Urothelium cell line (cell line): ENCODE data around the gene NTMT1.
"Not testable (repeated sequence)": the region's sequence is repeated elsewhere in the genome, so short reads cannot be mapped to it uniquely, and the experiment has no call there.

ENCODE experiments used
- DNase-seq: peaks from one replicate; pipeline ENCODE4 v3.0.0; 2011; ENCODE audit warnings: low spot score, mixed read lengths
- FAIRE-seq: peaks from 2 replicates; lab custom pipeline; 2011; peaks lifted over from hg19 to GRCh38; lab: Jason Lieb, UNC

Gene NTMT1

DNA sequence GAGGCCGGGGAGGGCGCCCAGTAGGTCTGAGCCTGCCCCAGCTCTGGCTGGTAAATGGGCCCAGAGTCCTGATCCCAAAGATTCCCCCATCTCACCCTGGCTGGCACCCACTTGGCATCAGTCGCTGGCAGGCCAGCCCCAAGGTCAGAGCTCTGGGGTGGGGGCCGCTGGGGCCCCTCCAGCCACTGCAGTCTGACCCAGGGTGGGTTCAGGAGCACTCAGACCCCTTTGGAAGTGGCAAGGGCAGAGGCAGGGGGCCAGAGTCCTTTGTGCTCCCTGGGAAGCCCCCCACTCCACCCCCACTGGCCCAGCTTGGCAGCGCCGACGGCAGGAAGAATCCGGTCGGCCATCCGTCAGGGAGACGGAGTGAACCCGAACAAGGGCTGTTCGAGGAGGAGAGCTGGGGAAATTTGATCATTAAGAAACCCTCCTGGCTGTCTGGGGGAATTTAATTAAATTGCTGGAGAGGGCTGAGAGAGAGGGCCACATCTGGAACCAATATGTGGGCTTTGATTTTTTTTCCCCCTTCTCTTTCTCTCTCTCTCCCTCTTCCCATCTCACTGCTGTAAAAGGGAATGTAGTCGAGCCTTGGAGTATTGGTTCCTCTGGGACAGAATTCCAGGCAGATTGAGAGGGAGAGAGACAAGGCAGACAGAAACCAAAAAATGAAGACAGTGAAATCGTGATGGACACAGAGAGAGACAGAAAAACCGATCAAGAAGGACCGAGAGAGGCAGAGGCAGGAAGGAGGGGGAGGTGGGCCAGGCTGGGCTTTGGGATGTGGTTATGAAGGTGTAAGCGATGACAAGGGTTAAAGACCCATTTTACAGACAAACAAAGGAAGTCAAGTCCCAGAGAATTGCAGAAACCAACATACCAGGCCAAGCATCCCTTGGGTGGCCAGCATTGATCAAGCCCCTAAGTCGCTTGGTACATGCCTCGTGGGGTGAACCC lies 24.0 kb downstream of the NTMT1 start:
- no peak for DNase-seq
- FAIRE-seq, result no peak

GRCh38 chr9:129650680-129651235 lies 24.8 kb downstream of the NTMT1 start:
- FAIRE-seq, result no peak
- no peak for DNase-seq

DNA sequence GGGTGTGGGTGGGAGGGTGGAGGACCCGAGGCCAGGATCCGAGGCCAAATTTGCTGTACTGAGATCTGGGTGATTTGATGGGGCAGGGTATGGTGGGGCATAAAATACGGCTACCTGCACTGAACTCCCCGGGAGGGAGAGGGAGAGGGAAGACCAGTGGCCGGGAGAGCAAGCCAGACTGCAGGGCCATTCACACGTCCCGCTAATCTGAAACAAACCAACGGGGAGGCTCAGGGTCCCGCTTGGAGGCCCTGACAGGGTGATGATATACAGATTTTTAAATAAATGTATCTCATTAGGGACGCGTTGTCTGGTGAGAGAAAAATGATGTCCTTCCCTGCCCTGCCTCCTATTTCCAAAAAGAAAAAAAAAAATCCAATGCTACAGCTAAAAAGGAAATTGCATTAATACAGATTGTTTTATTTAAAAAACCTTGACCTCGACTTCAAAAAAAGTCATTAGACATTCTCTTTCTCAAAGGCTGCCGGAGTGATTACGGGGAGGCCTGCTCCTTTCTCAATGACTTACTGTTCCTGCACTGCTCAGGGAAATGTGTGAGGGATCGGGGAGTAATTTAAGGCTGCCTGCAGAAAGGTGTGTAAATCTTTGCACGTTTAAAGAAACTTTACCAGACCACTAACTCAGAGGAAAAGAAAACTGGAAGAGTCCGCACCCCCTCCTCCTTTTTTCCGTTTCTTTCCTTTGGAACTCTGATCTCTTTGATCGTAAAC lies 28.0 kb downstream of the NTMT1 start:
- FAIRE-seq, result no peak

DNA sequence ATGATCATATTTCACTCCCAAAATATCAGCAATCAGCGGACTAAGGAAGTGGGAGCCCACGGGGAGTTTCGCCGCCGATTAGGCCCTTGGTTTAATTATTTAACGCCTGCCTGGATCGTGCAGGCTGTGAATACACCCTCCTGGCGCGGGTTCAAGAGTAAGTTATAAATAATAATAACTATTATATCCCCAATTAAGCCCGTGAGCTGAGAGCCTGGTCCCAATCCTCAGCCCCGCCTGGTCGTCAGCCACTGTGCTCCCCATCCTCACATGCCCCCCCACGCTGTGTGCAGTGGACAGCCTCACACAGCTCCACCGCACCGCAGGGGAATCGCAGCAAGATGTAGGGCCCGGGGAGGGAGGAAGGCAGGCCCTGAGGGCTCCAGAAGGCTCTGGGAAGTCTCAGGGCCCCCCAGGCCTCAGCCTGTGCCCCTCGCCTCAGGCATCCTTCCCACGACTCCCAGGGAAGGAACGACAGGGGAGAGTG lies 28.6 kb downstream of the NTMT1 start:
- FAIRE-seq, result no peak

More for the DNA sequence above, 28.0 kb downstream of the NTMT1 start:
- DNase-seq, result no peak

DNA sequence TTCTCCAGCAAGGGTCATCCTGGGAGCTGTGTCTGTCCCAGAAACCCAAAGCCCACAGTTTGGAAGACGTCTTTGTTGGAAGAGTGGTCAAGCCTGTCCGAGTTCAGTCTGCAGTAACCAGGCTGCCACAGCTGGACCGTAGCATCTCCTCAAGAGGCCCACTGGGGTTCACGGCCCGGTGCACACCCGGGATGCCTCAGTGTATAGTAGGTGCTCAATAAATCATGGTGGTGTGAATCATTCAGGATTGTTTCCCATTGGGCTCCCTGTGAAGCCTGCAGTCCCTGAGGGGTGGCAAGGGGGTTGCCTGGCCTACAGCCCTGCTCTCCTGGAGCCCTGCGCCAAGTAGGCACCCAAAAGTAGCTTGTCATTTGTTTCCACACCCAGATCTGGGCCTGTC lies 29.2 kb downstream of the NTMT1 start:
- FAIRE-seq, result no peak

More for the DNA sequence above, 28.6 kb downstream of the NTMT1 start:
- DNase-seq, result no peak

DNA sequence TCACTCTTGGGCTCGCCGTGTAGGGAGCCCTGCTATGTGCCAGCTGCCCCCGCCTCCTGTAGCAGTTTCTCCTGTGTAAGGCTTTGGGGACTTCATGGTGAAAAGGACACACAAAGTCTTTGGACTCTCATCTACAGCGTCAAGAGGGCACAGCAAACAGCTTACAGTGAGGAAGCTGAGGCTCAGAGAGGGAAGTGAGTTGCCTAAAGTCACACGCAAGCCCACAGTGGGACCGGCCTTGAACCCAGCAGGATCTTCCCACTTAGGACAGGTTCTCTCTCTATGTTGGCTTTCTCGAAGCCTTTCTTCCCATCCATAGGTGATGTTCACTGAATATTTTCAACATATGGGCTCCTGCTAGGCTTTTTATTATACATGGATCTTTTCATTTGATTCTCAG lies 29.7 kb downstream of the NTMT1 start:
- FAIRE-seq (no peak), DNase-seq (no peak)

More for the DNA sequence above, 29.2 kb downstream of the NTMT1 start:
- DNase-seq, result no peak

- DNase-seq, result peak; percentile 54
- FAIRE-seq, result peak; percentile 13
These were observed 30.9 kb downstream of the NTMT1 start for GRCh38 chr9:129656795-129657390.

DNA sequence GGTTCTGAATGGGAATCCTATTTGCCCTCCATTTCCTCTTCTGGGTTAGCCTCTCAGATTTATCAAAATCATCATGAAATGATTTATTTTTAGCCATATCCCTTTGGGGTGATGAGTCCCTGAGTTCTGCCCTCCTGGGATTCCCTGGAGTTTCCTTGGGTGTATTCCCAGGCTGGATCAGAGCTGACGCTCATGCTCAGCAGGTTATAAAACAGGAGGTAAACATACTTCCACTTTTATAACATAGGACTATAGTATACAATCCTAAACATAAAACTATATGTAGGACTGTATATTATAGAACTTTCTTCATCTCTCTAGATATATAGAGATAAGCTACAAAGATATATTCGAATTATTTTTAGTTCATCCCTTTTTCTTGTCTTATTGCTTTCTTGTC lies 35.1 kb downstream of the NTMT1 start:
- no peak for DNase-seq
- no peak for FAIRE-seq

- DNase-seq, FAIRE-seq: not testable (repeated sequence)
These were observed 36.3 kb downstream of the NTMT1 start for GRCh38 chr9:129662239-129662638.

DNA sequence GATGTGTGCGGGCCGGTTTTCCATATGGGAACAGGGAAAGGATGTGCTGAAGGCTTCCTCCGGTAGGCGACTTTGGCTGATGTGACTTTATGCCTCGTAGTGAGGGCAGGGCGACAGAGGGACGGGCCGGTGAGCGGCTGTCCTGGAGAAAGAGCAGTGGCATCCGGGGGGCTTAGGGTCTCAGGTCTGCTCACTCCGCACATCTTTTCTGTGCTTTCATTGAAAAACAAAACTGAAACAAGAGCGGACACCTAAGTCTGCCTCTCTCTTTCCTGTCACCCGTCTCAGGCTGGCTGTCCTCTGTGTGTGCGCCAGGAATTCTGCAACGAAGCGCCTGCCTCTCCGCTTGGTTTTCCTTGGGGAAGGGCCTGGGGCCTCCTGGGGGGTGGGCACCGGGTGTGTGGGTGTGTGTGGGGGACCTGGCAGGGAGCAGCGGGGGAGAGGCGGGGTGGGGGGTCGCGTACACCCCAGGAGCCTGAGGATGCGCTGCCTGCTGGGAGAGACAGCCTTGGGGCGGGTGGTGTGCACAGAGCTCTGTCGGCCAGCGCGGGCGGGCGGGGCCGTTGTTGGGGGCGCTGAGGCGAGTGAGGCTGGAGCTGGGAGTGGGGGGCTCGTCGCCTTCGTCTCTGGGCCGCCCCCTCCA lies 38.9 kb downstream of the NTMT1 start:
- DNase-seq, result no peak
- FAIRE-seq, result no peak

GRCh38 chr9:129665389-129665775 lies 39.4 kb downstream of the NTMT1 start, which contains the start of gene PRRX2:
PRRX2 (plus strand) TSS chr9:129665647; CDS start chr9:129665868, 221 bp downstream.
- peak; percentile 51 for DNase-seq
- FAIRE-seq, result no peak

- FAIRE-seq, result no peak
- no peak for DNase-seq
These were observed 40.0 kb downstream of the NTMT1 start for GRCh38 chr9:129665814-129666520.

- no peak for DNase-seq
- no peak for FAIRE-seq
These were observed 40.6 kb downstream of the NTMT1 start for GRCh38 chr9:129666575-129666974.

GRCh38 chr9:129667378-129667777 lies 41.4 kb downstream of the NTMT1 start:
- FAIRE-seq (no peak), DNase-seq (no peak)

- FAIRE-seq (no peak), DNase-seq (no peak)
These were observed 41.9 kb downstream of the NTMT1 start for GRCh38 chr9:129667850-129668249.

DNA sequence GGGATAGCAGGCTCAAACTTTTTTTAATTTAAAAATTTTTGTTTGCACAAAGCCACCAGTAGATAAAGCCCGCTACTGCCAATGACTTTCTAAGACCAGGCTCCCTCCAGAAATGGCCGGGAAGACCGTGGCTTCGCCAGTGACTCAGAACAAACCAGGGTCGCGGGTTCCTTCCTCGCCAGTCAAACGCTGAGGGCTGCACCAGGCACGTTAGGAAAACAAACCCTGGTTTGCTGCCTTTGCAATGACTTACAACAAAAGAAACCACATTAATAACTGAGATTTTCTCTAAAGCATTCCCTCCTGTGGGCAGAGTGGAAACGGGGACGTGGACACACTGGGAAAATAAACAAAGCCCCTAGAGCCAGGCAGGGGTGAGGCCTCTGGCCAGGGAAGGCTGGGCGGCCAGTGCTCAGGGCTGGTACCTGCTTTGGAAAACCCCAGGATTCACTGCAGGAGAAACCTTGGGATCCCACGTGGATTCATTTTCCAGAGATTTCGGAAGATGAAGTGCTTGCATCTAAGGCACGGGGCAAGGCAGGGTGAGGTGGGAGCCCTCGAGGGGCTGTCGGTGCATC lies 43.3 kb downstream of the NTMT1 start:
- no peak for DNase-seq
- no peak for FAIRE-seq

GRCh38 chr9:129669946-129670345 lies 44.0 kb downstream of the NTMT1 start:
- FAIRE-seq (no peak), DNase-seq (no peak)

- DNase-seq (no peak), FAIRE-seq (no peak)
These were observed 45.1 kb downstream of the NTMT1 start for GRCh38 chr9:129671065-129671464.

DNA sequence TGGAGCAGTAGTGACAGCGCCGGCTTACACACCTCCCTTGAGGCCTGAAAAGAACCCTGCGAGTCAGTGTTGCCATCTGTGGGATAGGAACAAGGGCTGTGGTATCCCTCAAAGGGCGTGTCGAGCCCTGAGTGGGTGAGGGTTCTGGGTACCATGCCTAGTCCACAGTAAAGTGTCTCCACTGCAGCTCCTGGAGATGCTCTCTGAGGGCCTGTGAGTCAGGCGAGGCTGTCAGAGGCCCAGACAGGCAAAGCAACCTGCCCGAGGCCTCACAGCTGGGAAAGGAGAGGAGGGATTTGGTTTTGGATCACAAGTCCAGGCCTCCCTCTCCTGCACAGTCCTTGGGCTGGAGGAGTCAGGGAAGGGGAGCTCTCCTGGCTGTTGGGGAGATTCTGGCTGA lies 45.6 kb downstream of the NTMT1 start:
- DNase-seq, result no peak
- no peak for FAIRE-seq
